GM18520 (cell line): ENCODE data around the gene DUT.
"Not testable (repeated sequence)": the region's sequence is repeated elsewhere in the genome, so short reads cannot be mapped to it uniquely, and the experiment has no call there.

Source experiments
- ATAC-seq: cut with Tn5 transposase; IDR thresholded peaks from one replicate; pipeline ENCODE4 v1.9.1; 2021; ENCODE audit not compliant: unreplicated experiment

Gene DUT

DNA sequence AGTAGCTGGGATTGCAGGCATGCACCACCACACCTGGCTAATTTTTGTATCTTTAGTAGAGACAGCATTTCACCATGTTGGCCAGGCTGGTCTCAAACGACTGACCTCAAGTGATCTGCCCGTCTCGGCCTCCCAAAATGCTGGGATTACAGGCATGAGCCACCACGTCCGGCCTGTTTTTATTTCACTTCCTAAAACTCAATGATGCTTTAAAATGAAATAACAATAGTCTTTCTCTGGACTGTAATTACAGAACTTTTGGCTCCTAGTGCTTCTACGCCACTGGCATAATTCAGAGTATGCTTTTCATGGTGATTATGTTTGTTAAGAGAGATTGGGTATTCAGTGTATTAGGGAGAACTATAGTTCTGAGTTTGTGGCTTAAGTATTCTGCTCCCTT, 5.0 kb upstream of the DUT start:
- ATAC-seq = not testable (repeated sequence)

DNA sequence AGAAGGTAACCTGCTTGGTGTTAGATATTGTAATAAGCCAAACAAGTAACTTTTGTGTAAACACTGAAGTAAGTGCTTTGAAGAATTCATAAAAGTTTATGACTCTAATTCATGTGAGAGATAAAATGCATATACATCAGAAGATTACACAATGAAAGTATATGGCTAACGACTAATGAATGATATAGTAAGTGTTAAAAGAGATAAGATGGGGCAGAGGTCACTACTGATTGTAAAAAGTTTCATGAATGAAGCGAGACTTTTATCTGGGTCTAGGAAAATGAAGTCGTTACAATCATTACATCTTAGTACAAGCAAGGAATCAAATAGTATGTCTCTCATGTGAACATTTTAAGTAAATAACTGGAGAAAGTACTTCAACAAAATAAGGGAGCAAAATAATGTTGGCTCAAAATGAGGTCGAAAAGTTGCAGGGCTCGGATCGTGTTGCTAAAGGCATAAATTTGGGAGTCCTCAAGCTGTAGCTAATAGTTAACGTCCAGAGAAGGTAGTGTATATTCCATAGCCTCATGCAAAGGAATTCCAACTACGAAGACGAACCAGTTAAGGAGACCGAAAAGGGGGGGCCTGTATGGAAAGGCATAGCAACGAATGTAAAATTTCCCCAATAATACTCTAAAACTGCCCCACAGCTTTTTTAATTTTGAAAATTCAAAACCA, 984 bp upstream of the DUT start:
- no peak for ATAC-seq

GRCh38 chr15:48331796-48332641, 790 bp downstream of the DUT start:
- ATAC-seq = peak; percentile 14

DNA sequence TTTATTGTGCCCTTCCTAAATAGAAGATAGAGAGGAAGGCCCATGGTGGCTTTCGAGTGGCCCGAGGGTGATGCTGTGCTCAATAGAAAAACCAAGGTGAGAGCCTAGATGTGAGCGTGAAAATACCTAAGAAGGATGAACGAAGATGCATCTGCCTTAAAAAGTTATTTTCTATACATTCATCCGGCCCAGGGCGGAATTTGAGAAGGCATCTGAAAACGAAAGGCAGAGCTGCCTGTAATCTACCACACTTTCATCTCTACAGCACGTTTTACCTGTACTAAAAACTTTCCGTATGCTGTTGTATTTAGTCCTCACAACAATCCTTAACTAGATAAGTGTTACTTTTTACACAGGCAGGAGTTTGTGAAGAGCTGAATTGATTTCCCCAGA, 1.4 kb downstream of the DUT start:
- ATAC-seq = no peak

- no peak for ATAC-seq
Observed at GRCh38 chr15:48333540-48333939, 2.3 kb downstream of the DUT start.

GRCh38 chr15:48334260-48334659, 3.0 kb downstream of the DUT start:
- ATAC-seq = no peak

- no peak for ATAC-seq
Observed at GRCh38 chr15:48336940-48337339, 5.7 kb downstream of the DUT start.

GRCh38 chr15:48337607-48338006, 6.4 kb downstream of the DUT start:
- ATAC-seq = no peak

DNA sequence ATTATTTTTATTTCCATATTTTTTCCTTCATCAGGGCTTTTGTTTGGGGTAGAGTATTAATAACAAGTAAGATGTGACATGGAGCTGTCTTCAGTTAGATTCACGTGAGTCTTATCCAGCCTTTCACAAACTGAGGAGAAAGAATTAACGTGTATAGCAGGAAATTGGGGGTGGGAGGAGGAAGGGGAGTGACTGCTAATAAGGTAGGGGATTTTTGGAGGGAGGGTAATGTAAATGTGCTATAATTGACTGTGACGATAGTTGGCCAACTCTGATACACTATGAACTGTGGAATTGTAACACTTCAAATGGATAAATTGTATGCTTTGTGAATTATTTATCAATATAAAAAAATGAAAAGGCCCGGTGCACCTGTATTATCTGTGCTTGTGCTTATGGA, 8.9 kb downstream of the DUT start:
- no peak for ATAC-seq

- no peak for ATAC-seq
Observed at GRCh38 chr15:48343865-48344264, 12.6 kb downstream of the DUT start.

- ATAC-seq = no peak
Observed at GRCh38 chr15:48345516-48345915, 14.3 kb downstream of the DUT start.

GRCh38 chr15:48352474-48353072, 21.3 kb downstream of the DUT start:
- peak; percentile 63 for ATAC-seq

- no peak for ATAC-seq
Observed at GRCh38 chr15:48354694-48355303, 23.6 kb downstream of the DUT start.

DNA sequence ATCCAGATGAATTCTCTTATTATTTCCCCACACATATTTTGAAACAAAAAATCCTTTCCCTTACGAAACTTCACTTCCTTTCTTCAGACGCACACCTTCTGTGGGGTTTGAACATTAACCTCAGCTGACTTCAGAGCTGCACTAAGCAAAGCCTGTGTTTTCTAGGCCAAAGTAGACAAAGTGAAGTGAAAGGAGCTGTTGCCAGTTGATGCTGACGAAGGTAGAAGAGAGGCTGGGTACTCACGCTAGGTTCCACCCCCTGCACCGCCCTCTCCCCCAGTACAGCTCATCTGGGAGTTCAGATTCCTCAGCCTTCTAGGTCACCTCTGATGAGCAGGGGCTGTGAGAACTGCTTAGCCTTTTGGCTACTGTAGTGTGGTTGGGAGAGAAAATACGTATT, 24.1 kb downstream of the DUT start:
- no peak for ATAC-seq

- ATAC-seq = no peak
Observed at GRCh38 chr15:48358229-48359152, 27.3 kb downstream of the DUT start.

DNA sequence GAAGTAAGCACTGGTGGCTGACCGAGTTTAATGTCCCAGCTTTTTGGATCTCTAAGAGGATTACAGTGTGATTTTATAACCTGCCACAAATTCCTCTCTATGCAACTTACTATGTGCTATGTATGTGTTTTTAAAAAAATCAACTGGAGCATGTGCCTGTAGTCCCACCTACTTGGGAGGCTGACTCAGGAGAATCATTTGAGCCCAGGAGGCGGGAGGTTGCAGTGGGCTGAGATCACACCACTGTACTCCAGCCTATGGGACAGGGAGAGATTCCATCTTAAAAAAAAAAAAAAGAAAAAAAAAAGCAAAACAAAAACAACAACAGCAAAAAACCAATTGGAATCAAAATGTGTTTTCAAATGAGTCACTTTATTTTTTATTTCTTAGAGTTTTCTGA, 29.6 kb downstream of the DUT start:
- no peak for ATAC-seq

DNA sequence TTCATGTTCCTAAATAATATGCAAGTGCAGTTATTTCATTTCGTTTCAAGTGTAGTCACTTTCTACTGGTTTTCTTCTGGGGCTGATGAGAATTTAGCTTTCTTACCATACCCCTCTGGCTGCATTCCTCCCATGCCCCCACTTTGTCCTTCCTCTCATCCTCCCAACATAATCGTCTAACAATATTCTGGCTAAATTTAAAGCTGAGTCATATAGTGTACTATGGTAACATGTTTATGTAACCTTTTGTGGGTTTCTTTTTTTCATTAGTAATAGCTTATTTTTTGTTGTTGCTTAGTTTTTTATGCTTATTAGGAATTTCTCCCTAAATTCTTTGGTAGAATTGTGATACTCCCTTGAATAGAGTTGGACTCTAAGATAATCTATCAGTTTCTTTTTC, 30.5 kb downstream of the DUT start:
- ATAC-seq = no peak

- no peak for ATAC-seq
Observed at GRCh38 chr15:48363474-48363873, 32.2 kb downstream of the DUT start.

GRCh38 chr15:48365575-48365974, 34.3 kb downstream of the DUT start:
- ATAC-seq = no peak

- ATAC-seq = no peak
Observed at GRCh38 chr15:48366584-48367312, 35.5 kb downstream of the DUT start.
